AG20443 (cell line): ENCODE data around the gene SMARCB1.

Experiments
- DNase-seq: peaks from one replicate; pipeline ENCODE4 v3.0.0; 2012; ENCODE audit warnings: low spot score, mixed read lengths

SMARCB1 gene

GRCh38 chr22:23831781-23832180, 45.0 kb downstream of the SMARCB1 start:
- no peak for DNase-seq

DNA sequence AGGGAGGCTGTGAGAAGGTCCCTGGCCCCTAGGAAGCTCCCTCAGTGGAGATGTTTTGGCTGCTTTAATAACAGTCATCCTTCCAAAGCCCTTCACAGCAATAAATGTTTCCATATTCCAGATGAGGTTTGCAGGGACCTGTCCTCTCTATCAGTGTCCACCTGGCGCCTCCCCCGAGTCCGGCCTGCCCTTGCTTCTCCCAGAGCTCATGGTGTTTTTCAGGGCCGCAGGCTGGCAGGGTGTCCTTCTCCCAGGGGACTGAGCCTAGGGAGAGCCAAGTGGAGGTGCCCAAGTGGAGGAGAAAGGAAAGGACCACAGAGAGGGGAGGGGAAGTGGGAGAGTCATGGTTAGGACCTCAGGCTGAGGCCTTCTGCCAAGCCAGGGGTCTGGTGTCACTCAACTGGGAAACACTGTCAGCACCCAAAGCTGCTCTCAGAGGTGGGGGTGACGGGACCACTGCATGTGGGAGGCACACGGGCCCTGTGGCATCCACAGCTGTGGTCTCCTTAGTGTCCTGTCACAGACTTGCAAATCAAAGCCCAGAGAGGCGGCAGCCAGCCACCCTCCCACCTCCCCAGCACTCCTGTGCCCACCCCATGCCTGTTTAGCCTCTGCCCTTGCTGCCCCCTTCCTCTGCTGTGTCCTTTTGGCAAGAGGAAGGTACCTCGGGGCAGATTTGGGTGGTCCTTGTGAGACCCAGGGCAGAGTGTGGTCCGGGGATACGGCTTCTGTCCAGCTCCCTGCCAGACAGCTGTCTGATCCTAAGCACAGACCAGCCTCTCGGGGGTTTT, 45.7 kb downstream of the SMARCB1 start:
- DNase-seq, result no peak

- DNase-seq, result no peak
Measured at GRCh38 chr22:23833017-23833751, 46.4 kb downstream of the SMARCB1 start.

- DNase-seq, result no peak
Measured at GRCh38 chr22:23833911-23834317, 47.1 kb downstream of the SMARCB1 start.

GRCh38 chr22:23834406-23834792, 47.6 kb downstream of the SMARCB1 start:
- no peak for DNase-seq

DNA sequence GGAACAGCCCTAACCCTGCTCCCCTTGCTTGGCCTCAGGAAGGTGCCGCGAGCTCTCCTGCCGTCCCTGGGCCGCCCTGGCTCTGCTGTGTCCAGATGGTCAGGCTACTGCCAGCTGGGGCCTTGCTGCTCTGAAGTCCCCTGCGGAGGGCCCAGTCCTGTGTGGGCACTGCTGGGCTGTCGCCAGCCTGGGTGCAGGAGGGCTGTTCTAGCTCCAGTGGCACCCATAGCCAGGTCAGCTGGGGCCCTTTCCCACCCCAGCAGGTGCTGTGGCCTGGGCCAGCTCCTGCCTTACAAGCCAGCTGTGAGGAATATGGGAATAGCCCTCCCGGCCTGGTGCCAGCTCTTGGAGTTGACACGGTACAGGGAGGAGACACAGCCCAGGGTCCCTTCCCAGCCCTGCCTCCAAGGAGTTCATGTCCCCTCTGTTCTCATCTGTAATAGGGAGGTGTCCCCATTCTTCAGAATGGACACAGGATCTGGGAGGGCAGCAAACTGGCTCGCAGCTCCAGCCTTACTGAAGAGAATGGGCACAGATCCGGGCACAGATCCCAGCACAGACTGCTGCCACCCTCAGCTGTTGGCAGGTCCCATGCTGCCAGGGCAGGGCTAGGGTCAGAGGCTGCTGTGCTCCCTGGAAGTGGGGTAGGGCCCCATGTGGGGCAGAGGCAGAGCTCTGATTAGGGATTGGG, 48.2 kb downstream of the SMARCB1 start:
- DNase-seq, result no peak

DNA sequence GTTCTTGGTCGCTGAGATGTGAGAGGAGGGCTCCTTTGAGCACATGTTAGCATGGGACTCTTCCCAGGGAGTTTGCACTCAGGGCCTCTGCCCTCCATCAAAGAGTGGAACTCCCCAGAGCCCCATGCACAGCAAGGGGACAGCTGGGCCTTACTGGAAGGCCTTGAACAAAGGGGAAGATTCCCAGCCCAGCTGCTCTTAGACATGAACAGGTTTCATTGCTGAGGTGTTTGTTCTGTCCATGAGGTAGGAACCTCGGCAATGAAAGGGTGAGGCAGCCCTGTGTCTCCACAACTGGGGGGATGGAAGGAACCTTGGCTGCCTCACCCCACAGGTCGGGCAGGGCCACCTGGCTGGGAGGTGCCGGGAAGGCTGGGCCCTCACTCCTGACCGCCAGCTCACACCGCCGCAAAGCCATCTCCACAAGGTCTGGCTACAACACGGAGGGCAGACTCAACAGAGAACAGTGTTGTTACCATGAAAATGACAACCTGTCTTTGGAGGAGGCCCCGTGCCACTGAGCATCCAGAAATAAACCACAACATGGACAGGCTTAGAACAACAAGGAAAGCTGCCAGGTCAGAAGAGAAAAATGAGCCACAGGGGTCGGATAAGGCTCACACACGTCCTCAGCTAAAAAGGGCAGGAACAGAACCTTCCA, 48.8 kb downstream of the SMARCB1 start:
- no peak for DNase-seq

GRCh38 chr22:23836281-23836680, 49.5 kb downstream of the SMARCB1 start:
- no peak for DNase-seq

GRCh38 chr22:23836692-23837495, 50.1 kb downstream of the SMARCB1 start:
- no peak for DNase-seq

DNA sequence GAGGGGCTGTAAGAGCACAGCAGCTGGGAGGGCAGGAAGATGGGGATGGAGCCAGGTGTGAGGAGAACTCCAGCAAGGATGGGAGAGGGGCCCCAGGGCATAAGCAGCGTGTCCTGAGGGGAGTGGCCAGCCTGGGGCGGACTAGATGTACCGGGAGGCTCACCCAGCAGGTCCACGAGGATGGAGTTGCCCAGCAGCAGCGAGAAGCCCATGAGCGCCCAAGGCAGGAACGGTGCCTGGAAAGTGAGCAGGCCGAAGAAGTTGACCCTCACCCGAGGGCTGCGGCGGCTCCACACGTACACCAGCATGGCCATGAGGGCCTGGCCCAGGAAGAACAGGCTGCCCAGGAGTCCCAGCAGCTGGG, 50.7 kb downstream of the SMARCB1 start:
- no peak for DNase-seq

GRCh38 chr22:23837911-23838680, 51.3 kb downstream of the SMARCB1 start:
- DNase-seq, result no peak

DNA sequence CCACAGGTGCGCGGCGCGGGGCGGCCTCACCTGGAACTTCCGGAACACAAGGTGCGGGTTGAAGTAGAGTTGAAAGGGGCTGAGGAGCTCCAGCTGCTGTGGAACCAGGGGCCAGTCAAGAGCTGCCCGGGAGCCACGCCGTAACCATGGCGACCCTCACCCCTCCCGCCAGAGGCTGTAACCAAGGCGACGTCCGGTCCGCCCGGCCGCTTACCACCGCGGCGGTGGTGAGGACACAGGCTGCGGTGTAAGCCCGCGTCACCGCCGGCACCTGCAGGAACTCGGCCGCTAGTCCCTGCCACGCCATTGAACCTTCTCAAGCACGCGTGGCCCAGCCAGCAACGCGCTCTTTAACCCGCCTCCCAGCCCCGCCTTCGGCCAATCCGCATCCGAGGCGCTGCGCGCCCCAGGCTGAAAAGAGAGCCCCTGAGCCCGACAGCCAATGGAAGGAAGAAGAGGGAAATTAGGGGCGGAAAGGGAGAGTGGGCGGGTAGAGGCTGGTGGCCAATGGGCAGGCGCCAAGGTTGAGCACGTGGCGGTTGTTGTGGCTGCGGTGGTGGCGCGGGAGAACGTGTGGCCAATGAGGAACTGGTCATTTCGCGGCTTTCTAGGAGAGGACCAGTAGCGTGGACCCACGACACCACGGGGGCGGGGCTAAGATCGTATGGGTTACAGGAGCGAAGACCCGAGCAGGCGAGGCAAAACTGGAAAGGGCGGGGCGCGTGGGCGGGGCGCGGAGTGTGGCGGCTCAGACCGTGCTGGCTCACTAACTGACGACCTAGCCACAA, 52.1 kb downstream of the SMARCB1 start, which contains the start of gene DERL3:
Gene DERL3 (minus strand): TSS at position 326 of the 788 bp plus-strand sequence. CDS start 19 bp downstream, at position 307.
- peak; percentile 90 for DNase-seq

DNA sequence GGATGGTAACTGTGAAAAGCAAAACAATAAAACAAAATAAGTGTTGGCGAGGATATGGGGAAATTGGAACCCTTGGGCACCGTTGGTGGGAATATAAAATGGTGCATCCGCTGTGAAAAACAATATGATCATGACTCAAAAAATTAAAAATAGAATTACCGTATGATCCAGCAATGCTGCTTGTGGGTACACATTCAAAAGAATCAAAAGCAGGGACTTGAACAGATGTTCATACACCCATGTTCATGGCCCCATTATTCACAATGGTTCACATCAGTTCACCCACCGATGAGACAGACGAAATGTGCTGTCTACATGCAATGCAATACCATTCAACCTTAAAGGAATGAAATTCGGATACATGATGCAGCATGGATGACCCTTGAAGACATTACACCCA, 53.3 kb downstream of the SMARCB1 start:
- DNase-seq, result no peak

DNA sequence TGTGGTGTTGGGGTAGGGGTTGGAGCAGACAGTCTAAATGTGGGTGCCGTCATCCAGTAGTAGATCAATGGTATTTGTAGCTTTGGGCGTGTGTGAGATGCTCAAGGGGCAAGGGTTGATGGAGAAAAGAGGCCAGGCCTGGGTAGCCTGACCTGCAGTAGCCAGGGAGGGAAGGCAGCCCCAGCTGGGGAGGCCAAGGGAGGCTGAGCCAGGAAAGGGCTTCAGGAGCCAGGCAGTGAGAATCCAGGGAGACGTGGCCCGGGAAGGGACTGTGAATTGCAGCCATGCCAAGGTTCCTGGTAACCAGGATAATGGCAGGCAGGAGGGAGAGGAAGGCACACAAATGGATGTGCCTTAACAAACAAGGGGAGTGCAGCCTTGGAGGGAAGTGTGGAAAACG, 54.5 kb downstream of the SMARCB1 start:
- no peak for DNase-seq

DNA sequence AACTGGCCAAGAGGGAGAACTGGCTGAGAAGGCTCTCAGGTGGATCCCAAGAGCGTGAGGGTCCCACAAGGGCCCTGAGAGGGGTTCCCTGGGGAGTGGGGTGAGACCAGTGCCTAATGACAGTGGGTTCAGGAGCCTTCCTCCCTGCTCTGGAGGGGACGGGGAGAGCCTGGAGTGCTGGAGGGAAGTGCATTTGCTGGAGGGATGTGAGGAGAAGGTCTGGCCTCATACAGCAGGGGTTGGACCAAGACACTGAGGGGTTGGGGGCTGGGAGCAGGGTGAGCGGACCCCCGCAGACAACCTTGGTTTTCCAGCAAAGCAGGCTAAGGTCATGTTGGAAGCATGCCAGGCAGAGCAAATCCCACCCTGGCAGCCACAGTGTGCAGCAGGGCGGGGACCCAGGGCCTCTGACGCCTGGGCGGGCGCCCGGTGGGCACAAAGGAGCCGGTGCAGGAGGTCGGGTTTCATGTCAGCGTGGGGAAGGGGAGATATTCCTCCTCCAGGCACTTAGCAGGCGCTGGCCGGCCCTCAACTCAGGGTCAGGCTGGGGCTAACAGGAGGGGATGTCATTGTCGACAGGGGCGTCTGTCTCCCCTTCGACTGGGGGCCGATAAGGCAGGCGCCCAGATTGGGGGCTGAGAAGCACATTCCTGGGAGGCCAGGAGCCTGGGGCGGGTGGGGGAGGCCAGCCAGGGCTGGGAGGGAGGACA, 55.1 kb downstream of the SMARCB1 start:
- no peak for DNase-seq

DNA sequence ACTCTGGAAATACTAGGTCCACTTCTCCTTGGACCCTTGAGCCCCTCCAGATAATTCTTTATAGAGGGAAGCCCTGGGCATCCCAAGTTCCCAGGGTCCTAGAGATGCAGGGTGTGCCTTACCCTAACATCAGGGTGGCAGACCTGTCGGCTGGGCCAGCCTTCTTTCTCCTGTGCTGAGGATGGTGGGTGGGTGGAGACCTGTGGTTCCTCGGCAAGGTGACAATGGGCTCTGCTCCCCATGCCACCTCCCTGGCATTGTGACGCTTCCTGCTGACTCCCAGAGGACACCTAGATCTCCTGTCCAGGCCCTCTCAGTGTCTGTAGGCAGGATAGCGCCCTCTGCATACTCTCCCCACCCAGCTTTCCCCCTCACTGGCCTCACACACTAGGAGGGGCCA, 55.8 kb downstream of the SMARCB1 start:
- DNase-seq, result no peak

DNA sequence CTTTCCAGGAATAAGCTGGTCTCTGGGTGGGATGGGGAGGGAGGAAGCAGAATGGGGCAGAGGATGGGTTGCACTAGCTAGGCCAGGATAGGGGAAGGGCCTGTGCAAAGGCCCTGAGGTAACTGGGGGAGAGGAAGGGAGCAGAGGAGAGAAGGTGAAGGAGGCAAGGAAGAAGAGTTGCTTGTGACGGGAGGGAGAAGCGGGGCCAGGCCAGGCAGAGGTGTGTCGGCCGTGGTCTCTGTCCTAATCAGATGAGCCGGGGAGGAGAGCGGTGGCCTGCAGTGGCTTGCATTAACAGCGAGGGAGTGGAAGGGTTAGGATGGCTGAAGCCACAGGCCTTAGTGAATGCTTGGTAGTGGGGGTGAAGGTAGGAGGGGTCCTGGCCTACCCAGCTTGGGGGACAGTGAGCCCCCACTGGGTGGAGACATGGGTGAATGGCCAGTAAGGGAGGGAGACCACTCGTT, 58.0 kb downstream of the SMARCB1 start:
- no peak for DNase-seq

DNA sequence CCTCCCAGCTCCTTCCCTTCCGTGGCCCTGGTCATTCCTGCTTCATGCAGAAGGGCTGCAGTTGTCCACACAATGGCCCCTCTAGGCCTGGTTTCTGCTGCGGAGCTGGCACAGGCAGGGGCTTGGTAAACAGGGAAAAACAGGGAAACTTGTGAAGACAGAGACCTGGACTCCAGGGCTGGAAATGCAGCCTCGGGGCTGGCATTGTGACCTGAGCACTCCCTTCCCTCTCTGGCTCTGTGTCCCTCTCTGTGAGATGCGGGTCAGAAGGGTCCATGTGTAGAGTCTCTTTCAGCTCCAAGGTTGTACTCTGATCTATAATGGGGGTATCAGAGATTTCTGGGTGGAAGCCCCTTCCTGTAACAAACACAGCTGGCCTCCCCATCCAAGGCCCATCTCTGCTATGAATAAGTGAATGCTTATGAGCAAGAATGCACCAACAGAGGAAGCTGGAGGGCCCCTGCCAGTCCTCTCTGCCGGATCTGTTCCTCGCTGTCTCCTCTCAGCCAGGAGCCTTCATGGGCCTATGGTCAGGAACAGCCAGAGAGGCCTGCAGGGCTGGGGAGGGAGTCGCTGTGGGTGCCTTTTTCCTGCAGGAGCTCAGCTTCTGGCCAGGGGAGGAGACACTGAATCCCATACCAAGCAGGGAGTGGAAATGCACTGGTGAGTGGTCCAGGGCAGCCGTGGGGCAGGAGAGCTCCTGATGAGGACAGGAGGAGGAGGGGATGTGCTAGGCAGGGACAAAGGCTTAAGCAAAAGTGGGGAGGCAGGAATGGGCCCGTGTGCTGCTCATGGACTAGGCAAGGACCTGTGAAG, 58.7 kb downstream of the SMARCB1 start:
- no peak for DNase-seq
